Measurements from ENCODE around the gene GTF2A1L.
"Not testable (repeated sequence)": the region's sequence is repeated elsewhere in the genome, so short reads cannot be mapped to it uniquely, and the experiment has no call there.

The GTF2A1L gene

GRCh38 chr2:48588745-48589144 is 28.9 kb upstream of the GTF2A1L start:
- H3K4me1 ChIP-seq (ENCODE audit: insufficient read depth, low read length): peaks cover 16% of the 10 kb centered on the region
- H3K9ac ChIP-seq (ENCODE audit: low read length): no peak overlapping the region
- H3K36me3 ChIP-seq (ENCODE audit: insufficient read depth, low read length): peaks cover 5% of the 10 kb centered on the region
- no peaks in the 10 kb centered on the region for H3K27me3 ChIP-seq (ENCODE audit: control insufficient read depth in 1 of 2, insufficient read depth in 2 of 2, low read length in 2 of 2)
- no peak overlapping the region for H3K27ac ChIP-seq (ENCODE audit: low read depth, low read length)
- no peaks in the 10 kb centered on the region for H3K9me3 ChIP-seq (ENCODE audit: low read length)
- no peak overlapping the region for H3K4me3 ChIP-seq (ENCODE audit: low read depth in 1 of 2, low read length in 2 of 2)

GRCh38 chr2:48589170-48589767 is 28.4 kb upstream of the GTF2A1L start:
- Histone ChIP-seq H3K9ac (ENCODE audit: low read length) (no peak overlapping the region), H3K4me1 (ENCODE audit: insufficient read depth, low read length) (peaks cover 16% of the 10 kb centered on the region), H3K36me3 (ENCODE audit: insufficient read depth, low read length) (peaks cover 9% of the 10 kb centered on the region), H3K4me3 (ENCODE audit: low read depth in 1 of 2, low read length in 2 of 2) (no peak overlapping the region), H3K9me3 (ENCODE audit: low read length) (no peaks in the 10 kb centered on the region), H3K27ac (ENCODE audit: low read depth, low read length) (no peak overlapping the region), H3K27me3 (ENCODE audit: control insufficient read depth in 1 of 2, insufficient read depth in 2 of 2, low read length in 2 of 2) (no peaks in the 10 kb centered on the region)

GRCh38 chr2:48590017-48590416 is 27.6 kb upstream of the GTF2A1L start:
- no peak overlapping the region for H3K27ac ChIP-seq (ENCODE audit: low read depth, low read length)
- H3K4me3 ChIP-seq (ENCODE audit: low read depth in 1 of 2, low read length in 2 of 2): no peak overlapping the region
- H3K4me1 ChIP-seq (ENCODE audit: insufficient read depth, low read length): peaks cover 16% of the 10 kb centered on the region
- H3K9ac ChIP-seq (ENCODE audit: low read length): no peak overlapping the region
- peaks cover 11% of the 10 kb centered on the region for H3K36me3 ChIP-seq (ENCODE audit: insufficient read depth, low read length)
- H3K27me3 ChIP-seq (ENCODE audit: control insufficient read depth in 1 of 2, insufficient read depth in 2 of 2, low read length in 2 of 2): no peaks in the 10 kb centered on the region
- no peaks in the 10 kb centered on the region for H3K9me3 ChIP-seq (ENCODE audit: low read length)

GRCh38 chr2:48592067-48592466 is 25.6 kb upstream of the GTF2A1L start:
- Histone ChIP-seq H3K4me1 (ENCODE audit: insufficient read depth, low read length) (peaks cover 10% of the 10 kb centered on the region), H3K36me3 (ENCODE audit: insufficient read depth, low read length) (peaks cover 22% of the 10 kb centered on the region), H3K4me3 (ENCODE audit: low read depth in 1 of 2, low read length in 2 of 2) (no peak overlapping the region), H3K9ac (ENCODE audit: low read length) (no peak overlapping the region), H3K27me3 (ENCODE audit: control insufficient read depth in 1 of 2, insufficient read depth in 2 of 2, low read length in 2 of 2) (no peaks in the 10 kb centered on the region), H3K27ac (ENCODE audit: low read depth, low read length) (no peak overlapping the region), H3K9me3 (ENCODE audit: low read length) (no peaks in the 10 kb centered on the region)

- not testable (repeated sequence) for H3K4me1 ChIP-seq (ENCODE audit: insufficient read depth, low read length); H3K9ac ChIP-seq (ENCODE audit: low read length); H3K9me3 ChIP-seq (ENCODE audit: low read length); H3K4me3 ChIP-seq (ENCODE audit: low read depth in 1 of 2, low read length in 2 of 2); H3K27ac ChIP-seq (ENCODE audit: low read depth, low read length); H3K27me3 ChIP-seq (ENCODE audit: control insufficient read depth in 1 of 2, insufficient read depth in 2 of 2, low read length in 2 of 2)
- peaks cover 29% of the 10 kb centered on the region for H3K36me3 ChIP-seq (ENCODE audit: insufficient read depth, low read length)
These were observed 20.9 kb upstream of the GTF2A1L start for GRCh38 chr2:48596751-48597150.

GRCh38 chr2:48597492-48597891 is 20.2 kb upstream of the GTF2A1L start:
- Histone ChIP-seq H3K27me3 (ENCODE audit: control insufficient read depth in 1 of 2, insufficient read depth in 2 of 2, low read length in 2 of 2) (no peaks in the 10 kb centered on the region), H3K9ac (ENCODE audit: low read length) (no peak overlapping the region), H3K27ac (ENCODE audit: low read depth, low read length) (no peak overlapping the region), H3K9me3 (ENCODE audit: low read length) (no peaks in the 10 kb centered on the region), H3K4me1 (ENCODE audit: insufficient read depth, low read length) (no peaks in the 10 kb centered on the region), H3K36me3 (ENCODE audit: insufficient read depth, low read length) (peaks cover 28% of the 10 kb centered on the region), H3K4me3 (ENCODE audit: low read depth in 1 of 2, low read length in 2 of 2) (no peak overlapping the region)

GRCh38 chr2:48600204-48600813 is 17.3 kb upstream of the GTF2A1L start:
- H3K4me1 ChIP-seq (ENCODE audit: insufficient read depth, low read length): no peaks in the 10 kb centered on the region
- no peak overlapping the region for H3K9ac ChIP-seq (ENCODE audit: low read length)
- no peak overlapping the region for H3K27ac ChIP-seq (ENCODE audit: low read depth, low read length)
- H3K4me3 ChIP-seq (ENCODE audit: low read depth in 1 of 2, low read length in 2 of 2): no peak overlapping the region
- no peaks in the 10 kb centered on the region for H3K27me3 ChIP-seq (ENCODE audit: control insufficient read depth in 1 of 2, insufficient read depth in 2 of 2, low read length in 2 of 2)
- H3K36me3 ChIP-seq (ENCODE audit: insufficient read depth, low read length): peaks cover 19% of the 10 kb centered on the region
- H3K9me3 ChIP-seq (ENCODE audit: low read length): no peaks in the 10 kb centered on the region

GRCh38 chr2:48600917-48601316 is 16.7 kb upstream of the GTF2A1L start:
- H3K4me1 ChIP-seq (ENCODE audit: insufficient read depth, low read length): no peaks in the 10 kb centered on the region
- H3K4me3 ChIP-seq (ENCODE audit: low read depth in 1 of 2, low read length in 2 of 2): no peak overlapping the region
- H3K27me3 ChIP-seq (ENCODE audit: control insufficient read depth in 1 of 2, insufficient read depth in 2 of 2, low read length in 2 of 2): no peaks in the 10 kb centered on the region
- no peaks in the 10 kb centered on the region for H3K9me3 ChIP-seq (ENCODE audit: low read length)
- H3K36me3 ChIP-seq (ENCODE audit: insufficient read depth, low read length): peaks cover 14% of the 10 kb centered on the region
- no peak overlapping the region for H3K27ac ChIP-seq (ENCODE audit: low read depth, low read length)
- no peak overlapping the region for H3K9ac ChIP-seq (ENCODE audit: low read length)

GRCh38 chr2:48601349-48601748 is 16.3 kb upstream of the GTF2A1L start:
- Histone ChIP-seq H3K27ac (ENCODE audit: low read depth, low read length) (no peak overlapping the region), H3K9ac (ENCODE audit: low read length) (no peak overlapping the region), H3K27me3 (ENCODE audit: control insufficient read depth in 1 of 2, insufficient read depth in 2 of 2, low read length in 2 of 2) (no peaks in the 10 kb centered on the region), H3K4me1 (ENCODE audit: insufficient read depth, low read length) (no peaks in the 10 kb centered on the region), H3K4me3 (ENCODE audit: low read depth in 1 of 2, low read length in 2 of 2) (no peak overlapping the region), H3K36me3 (ENCODE audit: insufficient read depth, low read length) (peaks cover 14% of the 10 kb centered on the region), H3K9me3 (ENCODE audit: low read length) (no peaks in the 10 kb centered on the region)

GRCh38 chr2:48605482-48606175 is 12.0 kb upstream of the GTF2A1L start:
- no peak overlapping the region for H3K27ac ChIP-seq (ENCODE audit: low read depth, low read length)
- no peak overlapping the region for H3K9ac ChIP-seq (ENCODE audit: low read length)
- H3K4me1 ChIP-seq (ENCODE audit: insufficient read depth, low read length): no peaks in the 10 kb centered on the region
- H3K4me3 ChIP-seq (ENCODE audit: low read depth in 1 of 2, low read length in 2 of 2): no peak overlapping the region
- H3K27me3 ChIP-seq (ENCODE audit: control insufficient read depth in 1 of 2, insufficient read depth in 2 of 2, low read length in 2 of 2): no peaks in the 10 kb centered on the region
- H3K36me3 ChIP-seq (ENCODE audit: insufficient read depth, low read length): no peaks in the 10 kb centered on the region
- no peaks in the 10 kb centered on the region for H3K9me3 ChIP-seq (ENCODE audit: low read length)

GRCh38 chr2:48607307-48608014 is 10.2 kb upstream of the GTF2A1L start:
- H3K9ac ChIP-seq (ENCODE audit: low read length): no peak overlapping the region

More at GRCh38 chr2:48607307-48608014, 10.2 kb upstream of the GTF2A1L start:
- Histone ChIP-seq H3K4me1 (ENCODE audit: insufficient read depth, low read length) (no peaks in the 10 kb centered on the region), H3K27ac (ENCODE audit: low read depth, low read length) (no peak overlapping the region), H3K27me3 (ENCODE audit: control insufficient read depth in 1 of 2, insufficient read depth in 2 of 2, low read length in 2 of 2) (no peaks in the 10 kb centered on the region), H3K9me3 (ENCODE audit: low read length) (no peaks in the 10 kb centered on the region), H3K36me3 (ENCODE audit: insufficient read depth, low read length) (no peaks in the 10 kb centered on the region), H3K4me3 (ENCODE audit: low read depth in 1 of 2, low read length in 2 of 2) (no peak overlapping the region)
